K562 (cell line): ENCODE results near the gene KSR2. TPM values are rescaled to one million over a fixed set of nuclear protein-coding genes. Genes with fewer than 3 reads are reported as not detected.

Experiments
- BRD4 ChIP-seq: fragments of 200-600 bp; sonication (generic); IDR thresholded peaks from 2 replicates; pipeline ENCODE4 v1.6.1; 2017; ENCODE audit warnings: inconsistent platforms
- BRF1 ChIP-seq: IDR thresholded peaks from 3 replicates; pipeline ENCODE4 v1.6.1; 2011; ENCODE audit warnings: borderline replicate concordance, mild to moderate bottlenecking; ENCODE audit not compliant: insufficient read length; ENCODE audit errors: extremely low read depth
- E2F3 ChIP-seq: fragments of 250-450 bp; sonication (Bioruptor Pico); IDR thresholded peaks from 2 replicates; pipeline ENCODE4 v1.4.0; 2020; ENCODE audit warnings: mild to moderate bottlenecking
- FOXJ3 ChIP-seq: sonication (generic); formaldehyde crosslinking; IDR thresholded peaks from 2 replicates; pipeline ENCODE4 v1.4.0; 2020; ENCODE audit warnings: mild to moderate bottlenecking, missing genetic modification reagents
- MEF2D ChIP-seq: conservative IDR thresholded peaks from 2 replicates; pipeline ENCODE4 v1.6.1; 2016; ENCODE audit warnings: low read depth, missing genetic modification characterization, missing compliant biosample characterization
- MYBL2 ChIP-seq, 2 experiments: fragments of 450-650 bp in 1 of 2; sonication (generic) in 1 of 2; formaldehyde crosslinking in 1 of 2; IDR thresholded peaks; 2 replicates each; pipeline versions ENCODE4 v1.6.1 to v1.8.1; 2017 to 2022; ENCODE audit warnings: borderline replicate concordance in 1 of 2, inconsistent platforms in 1 of 2, low read depth in 1 of 2, mild to moderate bottlenecking in 1 of 2, missing genetic modification reagents in 1 of 2, moderate library complexity in 1 of 2
- RAD21 ChIP-seq, 2 experiments: fragments of 250-450 bp in 1 of 2; fragments of 450-650 bp in 1 of 2; sonication (Bioruptor Pico) in 1 of 2; formaldehyde crosslinking in 1 of 2; IDR thresholded peaks in 1 of 2; conservative IDR thresholded peaks in 1 of 2; 2 replicates each; pipeline versions ENCODE4 v1.4.0 to v1.8.0; 2020 to 2022; ENCODE audit warnings: mild to moderate bottlenecking in 2 of 2, moderate library complexity in 1 of 2
- RB1 ChIP-seq: fragments of 450-650 bp; IDR thresholded peaks from 2 replicates; pipeline ENCODE4 v1.6.1; 2017; ENCODE audit warnings: low read depth, mild to moderate bottlenecking
- SMAD1 ChIP-seq: fragments of 150-350 bp; IDR thresholded peaks from 2 replicates; pipeline ENCODE4 v1.6.1; 2014; ENCODE audit warnings: low read length, low read depth; ENCODE audit not compliant: partially characterized antibody
- SRSF7 ChIP-seq: fragments of 200-400 bp; formaldehyde crosslinking; optimal IDR thresholded peaks from 2 replicates; pipeline ENCODE3; 2017; ENCODE audit warnings: mild to moderate bottlenecking, low read depth, low read length
- TRIM24 ChIP-seq, 2 experiments: fragments of 450-650 bp; IDR thresholded peaks; 2 replicates each; pipeline ENCODE4 v1.6.1; 2016
- ZFP36 ChIP-seq: fragments of 150-350 bp; IDR thresholded peaks from 2 replicates; pipeline ENCODE4 v1.6.1; 2018; ENCODE audit warnings: low read length, low read depth; ENCODE audit not compliant: partially characterized antibody
- ZNF140 ChIP-seq: fragments of 250-450 bp; sonication (Bioruptor Pico); IDR thresholded peaks from 2 replicates; pipeline ENCODE4 v1.8.0; 2021; ENCODE audit warnings: moderate library complexity, mild to moderate bottlenecking, inconsistent platforms
- polyA plus RNA-seq, 8 experiments: library from polyadenylated mRNA; depleted of rRNA in 4 of 8; stranded (reverse) in 5 of 8; unstranded in 3 of 8; fragments of >200 nt; fragmentation: Nextera tagmentation in 2 of 8; fragmentation: Illumina TruSeq in 1 of 8; extraction: Ambion mirVana in 2 of 8; extraction: Trizol in 1 of 8; gene quantifications; 2 replicates each; pipeline versions ENCODE4 v1.2.1 to v1.2.3, GENCODE V29; 2011 to 2014; ENCODE audit warnings: inconsistent platforms in 1 of 8, missing spikeins in 1 of 8
- total RNA-seq, 7 experiments: library from RNA; depleted of rRNA in 6 of 7; stranded (reverse); fragments of >200 nt in 6 of 7; fragmentation: Illumina TruSeq in 2 of 7; extraction: Trizol in 2 of 7; gene quantifications; 2 replicates each; pipeline versions ENCODE4 v1.2.1 to v1.2.3, GENCODE V29; 2011 to 2021; ENCODE audit warnings: low replicate concordance in 1 of 7
- TF ChIP-seq, protein P1 (sequence below), 3 experiments: IDR thresholded peaks in 2 of 3; conservative IDR thresholded peaks in 1 of 3; 2 replicates each; pipeline ENCODE4 v1.5.1; 2011 to 2012; ENCODE audit warnings: low read length in 3 of 3, mild to moderate bottlenecking in 3 of 3, control low read depth in 2 of 3, improper control_type of control experiment in 1 of 3, inconsistent platforms in 1 of 3, low read depth in 1 of 3, mixed read lengths in 1 of 3, moderate library complexity in 1 of 3; ENCODE audit not compliant: insufficient read depth in 2 of 3
- TF ChIP-seq, protein P2 (sequence below): fragments of 250-450 bp; sonication (Bioruptor Pico); IDR thresholded peaks from 2 replicates; pipeline ENCODE4 v1.5.1; 2021; ENCODE audit warnings: mild to moderate bottlenecking
- TF ChIP-seq, protein P3 (sequence below): sonication (generic); formaldehyde crosslinking; IDR thresholded peaks from 2 replicates; pipeline ENCODE4 v1.8.1; 2022; ENCODE audit warnings: missing genetic modification reagents
- TF ChIP-seq, protein P4 (sequence below): fragments of 450-650 bp; IDR thresholded peaks from 2 replicates; pipeline ENCODE4 v1.6.1; 2016; ENCODE audit warnings: low read depth, mild to moderate bottlenecking, moderate library complexity
- TF ChIP-seq, protein P5 (sequence below): fragments of 450-650 bp; IDR thresholded peaks from 2 replicates; pipeline ENCODE4 v1.6.1; 2017; ENCODE audit warnings: antibody characterized with exemption, mild to moderate bottlenecking

The KSR2 gene
- total and polyA plus RNA-seq, 9 of the 15 experiments (the other 6 are each of a cell fraction or from before 2014, with no cell fraction given) = not detected

DNA sequence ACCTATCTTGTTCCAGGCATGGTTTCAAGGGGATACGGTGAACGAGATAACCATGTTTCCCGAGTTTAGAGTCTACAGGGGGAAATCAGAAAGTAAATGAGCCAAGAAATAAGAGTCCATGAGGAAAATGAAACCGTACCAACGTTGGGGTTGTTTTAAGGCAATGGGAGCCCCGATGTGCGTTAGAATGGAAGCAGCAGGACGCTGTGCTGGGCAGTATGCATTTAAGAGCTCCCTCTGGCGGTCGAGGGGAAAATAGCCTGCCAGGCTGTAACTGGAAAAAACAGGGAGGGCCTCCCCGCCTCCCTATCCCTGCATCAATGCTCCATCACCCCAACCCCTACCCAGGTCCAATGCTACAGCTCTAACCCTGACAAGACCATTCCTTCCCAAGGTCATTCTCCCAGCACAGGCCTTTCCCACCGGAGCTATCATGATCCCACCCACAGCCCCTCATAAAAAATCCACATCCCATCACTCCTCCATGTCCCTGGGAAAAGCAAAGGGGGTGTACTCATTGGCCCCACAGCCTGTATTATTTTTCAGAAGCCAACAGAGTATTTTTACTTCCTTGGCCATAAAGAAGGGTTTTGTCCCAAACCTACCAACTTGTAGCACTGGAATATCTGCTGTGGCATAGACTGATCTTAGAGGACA lies 381.0 kb downstream of the KSR2 start (continued):
- TF ChIP-seq, protein P1, sequence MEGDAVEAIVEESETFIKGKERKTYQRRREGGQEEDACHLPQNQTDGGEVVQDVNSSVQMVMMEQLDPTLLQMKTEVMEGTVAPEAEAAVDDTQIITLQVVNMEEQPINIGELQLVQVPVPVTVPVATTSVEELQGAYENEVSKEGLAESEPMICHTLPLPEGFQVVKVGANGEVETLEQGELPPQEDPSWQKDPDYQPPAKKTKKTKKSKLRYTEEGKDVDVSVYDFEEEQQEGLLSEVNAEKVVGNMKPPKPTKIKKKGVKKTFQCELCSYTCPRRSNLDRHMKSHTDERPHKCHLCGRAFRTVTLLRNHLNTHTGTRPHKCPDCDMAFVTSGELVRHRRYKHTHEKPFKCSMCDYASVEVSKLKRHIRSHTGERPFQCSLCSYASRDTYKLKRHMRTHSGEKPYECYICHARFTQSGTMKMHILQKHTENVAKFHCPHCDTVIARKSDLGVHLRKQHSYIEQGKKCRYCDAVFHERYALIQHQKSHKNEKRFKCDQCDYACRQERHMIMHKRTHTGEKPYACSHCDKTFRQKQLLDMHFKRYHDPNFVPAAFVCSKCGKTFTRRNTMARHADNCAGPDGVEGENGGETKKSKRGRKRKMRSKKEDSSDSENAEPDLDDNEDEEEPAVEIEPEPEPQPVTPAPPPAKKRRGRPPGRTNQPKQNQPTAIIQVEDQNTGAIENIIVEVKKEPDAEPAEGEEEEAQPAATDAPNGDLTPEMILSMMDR (IDR thresholded peaks at IDR 0.05 in 2 of 3, conservative IDR thresholded peaks at IDR 0.05 in 1 of 3; ENCODE audit: insufficient read depth in 2 of 3, low read depth in 1 of 3, low read length in 3 of 3) = peak; percentile 82 to 87 (median 82)
- TF ChIP-seq BRF1 (no peak), TRIM24 (IDR thresholded peaks at IDR 0.05) (no peak), BRD4 (no peak), RAD21 (CRISPR knock-in tag; conservative IDR thresholded peaks at IDR 0.05 in 1 of 2, IDR thresholded peaks at IDR 0.05 in 1 of 2) (peak; percentile 24 to 74), ZNF140 (CRISPR knock-in tag) (no peak), SMAD1 (no peak), ZFP36 (no peak), E2F3 (CRISPR knock-in tag) (no peak), FOXJ3 (no peak), MYBL2 (IDR thresholded peaks at IDR 0.05; ENCODE audit: low read depth) (no peak), MYBL2 (CRISPR knock-in tag; IDR thresholded peaks at IDR 0.05; ENCODE audit: borderline replicate concordance) (no peak), MEF2D (no peak), RB1 (0 out of 2 replicates have a peak, but pooled peaks have one; percentile 13), SRSF7 (no peak)
- TF ChIP-seq, protein P2, sequence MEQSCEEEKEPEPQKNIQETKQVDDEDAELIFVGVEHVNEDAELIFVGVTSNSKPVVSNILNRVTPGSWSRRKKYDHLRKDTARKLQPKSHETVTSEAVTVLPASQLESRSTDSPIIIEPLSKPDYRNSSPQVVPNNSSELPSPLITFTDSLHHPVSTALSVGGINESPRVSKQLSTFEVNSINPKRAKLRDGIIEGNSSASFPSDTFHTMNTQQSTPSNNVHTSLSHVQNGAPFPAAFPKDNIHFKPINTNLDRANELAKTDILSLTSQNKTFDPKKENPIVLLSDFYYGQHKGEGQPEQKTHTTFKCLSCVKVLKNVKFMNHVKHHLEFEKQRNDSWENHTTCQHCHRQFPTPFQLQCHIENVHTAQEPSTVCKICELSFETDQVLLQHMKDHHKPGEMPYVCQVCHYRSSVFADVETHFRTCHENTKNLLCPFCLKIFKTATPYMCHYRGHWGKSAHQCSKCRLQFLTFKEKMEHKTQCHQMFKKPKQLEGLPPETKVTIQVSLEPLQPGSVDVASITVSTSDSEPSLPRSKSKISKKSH (CRISPR knock-in tag) = no peak
- TF ChIP-seq, protein P3, sequence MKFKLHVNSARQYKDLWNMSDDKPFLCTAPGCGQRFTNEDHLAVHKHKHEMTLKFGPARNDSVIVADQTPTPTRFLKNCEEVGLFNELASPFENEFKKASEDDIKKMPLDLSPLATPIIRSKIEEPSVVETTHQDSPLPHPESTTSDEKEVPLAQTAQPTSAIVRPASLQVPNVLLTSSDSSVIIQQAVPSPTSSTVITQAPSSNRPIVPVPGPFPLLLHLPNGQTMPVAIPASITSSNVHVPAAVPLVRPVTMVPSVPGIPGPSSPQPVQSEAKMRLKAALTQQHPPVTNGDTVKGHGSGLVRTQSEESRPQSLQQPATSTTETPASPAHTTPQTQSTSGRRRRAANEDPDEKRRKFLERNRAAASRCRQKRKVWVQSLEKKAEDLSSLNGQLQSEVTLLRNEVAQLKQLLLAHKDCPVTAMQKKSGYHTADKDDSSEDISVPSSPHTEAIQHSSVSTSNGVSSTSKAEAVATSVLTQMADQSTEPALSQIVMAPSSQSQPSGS (CRISPR knock-in tag) = no peak
- TF ChIP-seq, protein P4, sequence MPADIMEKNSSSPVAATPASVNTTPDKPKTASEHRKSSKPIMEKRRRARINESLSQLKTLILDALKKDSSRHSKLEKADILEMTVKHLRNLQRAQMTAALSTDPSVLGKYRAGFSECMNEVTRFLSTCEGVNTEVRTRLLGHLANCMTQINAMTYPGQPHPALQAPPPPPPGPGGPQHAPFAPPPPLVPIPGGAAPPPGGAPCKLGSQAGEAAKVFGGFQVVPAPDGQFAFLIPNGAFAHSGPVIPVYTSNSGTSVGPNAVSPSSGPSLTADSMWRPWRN = no peak
- TF ChIP-seq, protein P5, sequence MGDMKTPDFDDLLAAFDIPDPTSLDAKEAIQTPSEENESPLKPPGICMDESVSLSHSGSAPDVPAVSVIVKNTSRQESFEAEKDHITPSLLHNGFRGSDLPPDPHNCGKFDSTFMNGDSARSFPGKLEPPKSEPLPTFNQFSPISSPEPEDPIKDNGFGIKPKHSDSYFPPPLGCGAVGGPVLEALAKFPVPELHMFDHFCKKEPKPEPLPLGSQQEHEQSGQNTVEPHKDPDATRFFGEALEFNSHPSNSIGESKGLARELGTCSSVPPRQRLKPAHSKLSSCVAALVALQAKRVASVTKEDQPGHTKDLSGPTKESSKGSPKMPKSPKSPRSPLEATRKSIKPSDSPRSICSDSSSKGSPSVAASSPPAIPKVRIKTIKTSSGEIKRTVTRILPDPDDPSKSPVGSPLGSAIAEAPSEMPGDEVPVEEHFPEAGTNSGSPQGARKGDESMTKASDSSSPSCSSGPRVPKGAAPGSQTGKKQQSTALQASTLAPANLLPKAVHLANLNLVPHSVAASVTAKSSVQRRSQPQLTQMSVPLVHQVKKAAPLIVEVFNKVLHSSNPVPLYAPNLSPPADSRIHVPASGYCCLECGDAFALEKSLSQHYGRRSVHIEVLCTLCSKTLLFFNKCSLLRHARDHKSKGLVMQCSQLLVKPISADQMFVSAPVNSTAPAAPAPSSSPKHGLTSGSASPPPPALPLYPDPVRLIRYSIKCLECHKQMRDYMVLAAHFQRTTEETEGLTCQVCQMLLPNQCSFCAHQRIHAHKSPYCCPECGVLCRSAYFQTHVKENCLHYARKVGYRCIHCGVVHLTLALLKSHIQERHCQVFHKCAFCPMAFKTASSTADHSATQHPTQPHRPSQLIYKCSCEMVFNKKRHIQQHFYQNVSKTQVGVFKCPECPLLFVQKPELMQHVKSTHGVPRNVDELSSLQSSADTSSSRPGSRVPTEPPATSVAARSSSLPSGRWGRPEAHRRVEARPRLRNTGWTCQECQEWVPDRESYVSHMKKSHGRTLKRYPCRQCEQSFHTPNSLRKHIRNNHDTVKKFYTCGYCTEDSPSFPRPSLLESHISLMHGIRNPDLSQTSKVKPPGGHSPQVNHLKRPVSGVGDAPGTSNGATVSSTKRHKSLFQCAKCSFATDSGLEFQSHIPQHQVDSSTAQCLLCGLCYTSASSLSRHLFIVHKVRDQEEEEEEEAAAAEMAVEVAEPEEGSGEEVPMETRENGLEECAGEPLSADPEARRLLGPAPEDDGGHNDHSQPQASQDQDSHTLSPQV = no peak
